Neural crest cell (in vitro differentiated cells): ENCODE results near the gene NUDT9. TPM values are rescaled to one million over a fixed set of nuclear protein-coding genes. Genes with fewer than 3 reads are reported as not detected.
"Not testable (repeated sequence)": the region's sequence is repeated elsewhere in the genome, so short reads cannot be mapped to it uniquely, and the experiment has no call there.

Experiments used
- DNase-seq: peaks from one replicate; pipeline ENCODE4 v3.0.0; 2021; ENCODE audit warnings: low read depth, mixed read lengths, low spot score
- H3K27ac Mint-ChIP-seq: one replicate; pipeline ENCODE4 v1.8.0; 2021; ENCODE audit warnings: mild to moderate bottlenecking, mixed read lengths; ENCODE audit not compliant: unreplicated experiment
- H3K27me3 Mint-ChIP-seq: 2 replicates; pipeline ENCODE4 v1.8.0; 2021; ENCODE audit warnings: low read depth, mild to moderate bottlenecking, mixed read lengths
- H3K36me3 Mint-ChIP-seq: 2 replicates; pipeline ENCODE4 v1.8.0; 2021; ENCODE audit warnings: low read depth, mild to moderate bottlenecking, mixed read lengths
- H3K4me1 Mint-ChIP-seq: 2 replicates; pipeline ENCODE4 v1.8.0; 2021; ENCODE audit warnings: mixed read lengths
- H3K4me3 Mint-ChIP-seq: one replicate; pipeline ENCODE4 v1.8.0; 2021; ENCODE audit warnings: mild to moderate bottlenecking, mixed read lengths
- H3K9me3 Mint-ChIP-seq: 2 replicates; pipeline ENCODE4 v1.8.0; 2021; ENCODE audit warnings: mixed read lengths
- total RNA-seq: library from RNA; stranded (reverse); gene quantifications from 2 replicates; pipeline ENCODE4 v1.2.1, GENCODE V29; 2021
- TF ChIP-seq, protein P1 (sequence below): fragments of 200-600 bp; sonication (generic); conservative IDR thresholded peaks from 2 replicates; pipeline ENCODE4 v1.5.0; 2021; ENCODE audit warnings: antibody characterized with exemption, mild to moderate bottlenecking

The NUDT9 gene
- total RNA-seq, 1 donor from 2014 or later = 22.6 TPM

GRCh38 chr4:87410157-87410556, 12.2 kb upstream of the NUDT9 start:
- no peaks in the 10 kb centered on the region for H3K36me3 Mint-ChIP-seq
- no peaks in the 10 kb centered on the region for H3K27me3 Mint-ChIP-seq
- H3K4me1 Mint-ChIP-seq = peaks cover 17% of the 10 kb centered on the region
- H3K27ac Mint-ChIP-seq = no peak overlapping the region
- no peak for DNase-seq
- TF ChIP-seq, protein P1, sequence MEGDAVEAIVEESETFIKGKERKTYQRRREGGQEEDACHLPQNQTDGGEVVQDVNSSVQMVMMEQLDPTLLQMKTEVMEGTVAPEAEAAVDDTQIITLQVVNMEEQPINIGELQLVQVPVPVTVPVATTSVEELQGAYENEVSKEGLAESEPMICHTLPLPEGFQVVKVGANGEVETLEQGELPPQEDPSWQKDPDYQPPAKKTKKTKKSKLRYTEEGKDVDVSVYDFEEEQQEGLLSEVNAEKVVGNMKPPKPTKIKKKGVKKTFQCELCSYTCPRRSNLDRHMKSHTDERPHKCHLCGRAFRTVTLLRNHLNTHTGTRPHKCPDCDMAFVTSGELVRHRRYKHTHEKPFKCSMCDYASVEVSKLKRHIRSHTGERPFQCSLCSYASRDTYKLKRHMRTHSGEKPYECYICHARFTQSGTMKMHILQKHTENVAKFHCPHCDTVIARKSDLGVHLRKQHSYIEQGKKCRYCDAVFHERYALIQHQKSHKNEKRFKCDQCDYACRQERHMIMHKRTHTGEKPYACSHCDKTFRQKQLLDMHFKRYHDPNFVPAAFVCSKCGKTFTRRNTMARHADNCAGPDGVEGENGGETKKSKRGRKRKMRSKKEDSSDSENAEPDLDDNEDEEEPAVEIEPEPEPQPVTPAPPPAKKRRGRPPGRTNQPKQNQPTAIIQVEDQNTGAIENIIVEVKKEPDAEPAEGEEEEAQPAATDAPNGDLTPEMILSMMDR = no peak
- H3K9me3 Mint-ChIP-seq = peaks cover 4% of the 10 kb centered on the region
- no peak overlapping the region for H3K4me3 Mint-ChIP-seq

DNA sequence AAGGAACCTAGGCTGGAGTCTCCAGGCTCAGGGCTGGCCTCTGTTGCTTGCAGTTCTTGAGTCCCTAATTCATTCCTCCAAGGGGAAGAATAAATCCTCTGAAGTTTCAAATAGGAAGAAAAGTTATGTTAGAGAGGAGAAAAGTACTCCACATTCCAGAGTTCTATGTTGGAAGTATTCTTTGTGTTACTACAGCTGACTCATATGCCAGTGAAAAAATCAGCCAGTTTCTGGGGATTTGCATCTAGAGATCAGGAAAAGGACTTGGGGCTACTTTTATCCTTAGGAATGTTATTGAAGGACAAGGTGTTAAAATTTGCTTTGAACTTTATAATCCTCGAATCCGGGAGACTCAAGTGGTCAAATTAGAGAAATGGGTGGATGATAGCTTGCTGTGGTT, 11.7 kb upstream of the NUDT9 start:
- Mint-ChIP-seq H3K27me3 (no peaks in the 10 kb centered on the region), H3K27ac (no peak overlapping the region), H3K9me3 (peaks cover 3% of the 10 kb centered on the region), H3K36me3 (no peaks in the 10 kb centered on the region), H3K4me1 (peaks cover 17% of the 10 kb centered on the region), H3K4me3 (no peak overlapping the region)
- DNase-seq = no peak
- TF ChIP-seq, protein P1 = no peak

DNA sequence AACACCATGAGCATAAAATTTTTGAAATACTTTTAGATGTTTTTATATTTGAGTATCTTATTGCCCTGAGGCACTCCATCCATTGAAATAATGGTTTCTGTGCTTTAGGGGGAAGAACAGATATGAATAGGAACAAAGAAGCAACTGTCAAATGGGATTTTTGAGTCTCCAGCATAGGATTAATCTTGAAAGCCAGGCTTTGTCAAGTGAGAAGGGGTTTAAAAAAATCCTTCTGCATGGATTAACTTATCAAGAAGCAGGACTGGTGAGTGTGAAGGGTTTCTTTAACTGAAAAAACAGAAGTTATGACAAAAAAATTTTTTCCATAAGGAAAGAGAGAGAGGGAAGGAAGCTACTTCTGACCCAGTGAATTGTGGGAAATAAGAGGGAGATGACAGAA, 7.6 kb upstream of the NUDT9 start:
- Mint-ChIP-seq H3K27ac (no peak overlapping the region), H3K36me3 (no peaks in the 10 kb centered on the region), H3K4me1 (peaks cover 5% of the 10 kb centered on the region), H3K9me3 (peaks cover 3% of the 10 kb centered on the region), H3K27me3 (peaks cover 5% of the 10 kb centered on the region), H3K4me3 (no peak overlapping the region)
- TF ChIP-seq, protein P1 = no peak
- DNase-seq = no peak

DNA sequence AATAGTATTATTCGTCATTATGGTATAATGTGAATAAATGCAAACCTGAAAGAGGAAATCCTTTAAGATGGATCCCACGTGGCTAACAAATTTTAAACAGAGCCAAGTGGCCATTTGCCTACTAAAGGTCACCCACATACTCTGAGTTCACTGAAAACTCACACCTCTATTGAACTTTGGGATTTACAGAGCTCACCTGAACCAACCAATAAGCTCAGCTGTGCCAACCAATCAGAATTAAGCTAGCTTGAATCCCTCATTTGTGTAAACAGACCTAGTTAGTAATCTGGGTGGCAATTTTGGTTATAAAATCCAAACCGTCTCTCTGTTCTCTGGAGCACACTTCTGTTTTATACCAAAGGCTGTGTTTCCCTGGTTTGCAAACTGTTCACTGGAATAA, 5.4 kb upstream of the NUDT9 start:
- Mint-ChIP-seq H3K4me3 (no peak overlapping the region), H3K9me3 (peaks cover 3% of the 10 kb centered on the region), H3K27me3 (peaks cover 5% of the 10 kb centered on the region), H3K4me1 (peaks cover 8% of the 10 kb centered on the region), H3K36me3 (no peaks in the 10 kb centered on the region), H3K27ac (no peak overlapping the region)
- TF ChIP-seq, protein P1 = no peak
- DNase-seq = no peak

GRCh38 chr4:87418410-87418809, 4.0 kb upstream of the NUDT9 start:
- H3K9me3 Mint-ChIP-seq, H3K27ac Mint-ChIP-seq, H3K4me3 Mint-ChIP-seq, DNase-seq, H3K36me3 Mint-ChIP-seq, H3K27me3 Mint-ChIP-seq: not testable (repeated sequence)
- peaks cover 16% of the 10 kb centered on the region for H3K4me1 Mint-ChIP-seq

GRCh38 chr4:87419578-87420249, 2.7 kb upstream of the NUDT9 start:
- H3K4me3 Mint-ChIP-seq = peak overlapping the region; percentile 54
- no peak overlapping the region for H3K27ac Mint-ChIP-seq
- TF ChIP-seq, protein P1 = no peak
- no peaks in the 10 kb centered on the region for H3K36me3 Mint-ChIP-seq
- H3K27me3 Mint-ChIP-seq = peaks cover 5% of the 10 kb centered on the region
- H3K4me1 Mint-ChIP-seq = peaks cover 25% of the 10 kb centered on the region
- H3K9me3 Mint-ChIP-seq = peaks cover 3% of the 10 kb centered on the region
- DNase-seq = no peak
